H1 (cell line): Measurements from ENCODE around the gene GPC6. TPM values are rescaled to one million over a fixed set of nuclear protein-coding genes. Genes with fewer than 3 reads are reported as not detected.

Source experiments
- CTCF ChIA-PET: fragments of 300-600 bp; sonication (Branson Sonifier 250); formaldehyde crosslinking; loops from one replicate; lab custom pipeline; 2021; ENCODE audit not compliant: partially characterized antibody; lab: Charles Lee
- POLR2A ChIA-PET: fragments of 300-600 bp; sonication (Branson Sonifier 250); formaldehyde crosslinking; loops from one replicate; lab custom pipeline; 2021; ENCODE audit warnings: inconsistent platforms; ENCODE audit not compliant: partially characterized antibody; lab: Charles Lee
- DNase-seq, 2 experiments: peaks; one replicate each; pipeline versions ENCODE4 v3.0.0 to v3.0.0-alpha.2; 2010 to 2022; ENCODE audit warnings: low spot score in 2 of 2, low read depth in 1 of 2, mixed read lengths in 1 of 2
- FAIRE-seq: peaks from 2 replicates; lab custom pipeline; 2011; peaks lifted over from hg19 to GRCh38; lab: Jason Lieb, UNC
- H2AFZ ChIP-seq: 2 replicates; pipeline ENCODE4 v1.8.1; 2012; ENCODE audit warnings: low read length, inconsistent platforms
- H2AK5ac ChIP-seq: 2 replicates; pipeline ENCODE4 v1.6.1; 2013; ENCODE audit warnings: low read depth, low read length
- H2BK120ac ChIP-seq: replicated peaks from 2 replicates; pipeline ENCODE3; 2013; ENCODE audit warnings: low read depth, low read length, inconsistent platforms
- H2BK12ac ChIP-seq: 2 replicates; pipeline ENCODE4 v1.6.1; 2013; ENCODE audit warnings: low read depth, low read length
- H2BK15ac ChIP-seq: 2 replicates; pipeline ENCODE4 v1.6.1; 2013; ENCODE audit warnings: low read length
- H2BK20ac ChIP-seq: 2 replicates; pipeline ENCODE4 v1.6.1; 2013; ENCODE audit warnings: low read length
- H2BK5ac ChIP-seq: 2 replicates; pipeline ENCODE4 v1.6.1; 2013; ENCODE audit warnings: low read depth, low read length
- H3K14ac ChIP-seq: 2 replicates; pipeline ENCODE4 v1.6.1; 2013; ENCODE audit warnings: inconsistent platforms; ENCODE audit not compliant: insufficient read length
- H3K18ac ChIP-seq: 2 replicates; pipeline ENCODE4 v1.6.1; 2013; ENCODE audit warnings: low read length; ENCODE audit errors: extremely low read depth
- H3K23ac ChIP-seq: 2 replicates; pipeline ENCODE4 v1.6.1; 2013; ENCODE audit warnings: inconsistent platforms; ENCODE audit not compliant: insufficient read length
- H3K23me2 ChIP-seq: 2 replicates; pipeline ENCODE4 v1.6.1; 2013; ENCODE audit warnings: low read depth, low read length
- H3K27ac ChIP-seq: 2 replicates; pipeline ENCODE4 v1.6.1; 2011; ENCODE audit warnings: low read depth, low read length, inconsistent platforms
- H3K27me3 ChIP-seq, 4 experiments: replicated peaks in 1 of 4; 1 replicate in 1 of 4; 2 replicates in 3 of 4; pipeline versions ENCODE4 v1.6.1 to v1.8.1; 2011 to 2013; ENCODE audit warnings: low read length in 3 of 4, mild to moderate bottlenecking in 3 of 4, inconsistent platforms in 2 of 4, mixed read lengths in 2 of 4, moderate library complexity in 1 of 4; ENCODE audit not compliant: control insufficient read depth in 3 of 4, insufficient read depth in 3 of 4; ENCODE audit errors: extremely low read depth in 1 of 4
- H3K36me3 ChIP-seq, 4 experiments: 2 replicates each; pipeline versions ENCODE4 v1.6.1 to v1.8.1; 2011 to 2013; ENCODE audit warnings: mild to moderate bottlenecking in 4 of 4, low read length in 3 of 4, moderate library complexity in 2 of 4, control low read depth in 1 of 4, inconsistent platforms in 1 of 4; ENCODE audit not compliant: insufficient read depth in 4 of 4, control insufficient read depth in 2 of 4
- H3K4ac ChIP-seq: replicated peaks from 2 replicates; pipeline ENCODE3; 2013; ENCODE audit warnings: low read length, low read depth, mixed read lengths, inconsistent platforms; ENCODE audit not compliant: insufficient read length
- H3K4me1 ChIP-seq, 4 experiments: replicated peaks in 1 of 4; 1 replicate in 1 of 4; 2 replicates in 3 of 4; pipeline versions ENCODE4 v1.6.1 to v1.8.1; 2011 to 2013; ENCODE audit warnings: low read length in 3 of 4, inconsistent platforms in 2 of 4, mixed read lengths in 1 of 4; ENCODE audit not compliant: insufficient read depth in 4 of 4, control insufficient read depth in 3 of 4
- H3K4me2 ChIP-seq, 2 experiments: 2 replicates each; pipeline versions ENCODE4 v1.6.1 to v1.8.1; 2011 to 2013; ENCODE audit warnings: low read depth in 2 of 2, low read length in 2 of 2, control low read depth in 1 of 2, inconsistent platforms in 1 of 2, mild to moderate bottlenecking in 1 of 2; ENCODE audit not compliant: insufficient read depth in 1 of 2
- H3K4me3 ChIP-seq, 4 experiments: fragments of 200-600, 300-600 bp in 1 of 4; sonication (generic), shearing (Covaris generic), sonication (Bioruptor Twin) in 1 of 4; 2 replicates each; pipeline versions ENCODE4 v1.5.1 to v1.8.1; 2011 to 2016; ENCODE audit warnings: low read length in 4 of 4, low read depth in 3 of 4, control low read depth in 2 of 4, inconsistent platforms in 2 of 4, mild to moderate bottlenecking in 2 of 4, mixed read lengths in 1 of 4, moderate library complexity in 1 of 4; ENCODE audit not compliant: insufficient read depth in 2 of 4; ENCODE audit errors: extremely low read depth in 1 of 4
- H3K56ac ChIP-seq: replicated peaks from 2 replicates; pipeline ENCODE3; 2013; ENCODE audit warnings: low read depth, mild to moderate bottlenecking, mixed read lengths, low read length, inconsistent platforms; ENCODE audit not compliant: insufficient read length
- H3K79me1 ChIP-seq: 2 replicates; pipeline ENCODE4 v1.6.1; 2013; ENCODE audit warnings: low read depth, low read length, control low read depth
- H3K79me2 ChIP-seq, 2 experiments: 2 replicates each; pipeline versions ENCODE4 v1.6.1 to v1.8.1; 2012 to 2013; ENCODE audit warnings: low read length in 2 of 2, mild to moderate bottlenecking in 2 of 2, inconsistent platforms in 1 of 2; ENCODE audit not compliant: insufficient read depth in 2 of 2, control insufficient read depth in 1 of 2
- H3K9ac ChIP-seq, 4 experiments: replicated peaks in 1 of 4; 1 replicate in 1 of 4; 2 replicates in 3 of 4; pipeline versions ENCODE4 v1.6.1 to v1.8.1; 2011 to 2013; ENCODE audit warnings: low read depth in 3 of 4, low read length in 3 of 4, control low read depth in 2 of 4, mild to moderate bottlenecking in 2 of 4, moderate library complexity in 2 of 4, inconsistent platforms in 1 of 4; ENCODE audit errors: extremely low read depth in 1 of 4
- H3K9me3 ChIP-seq, 2 experiments: 2 replicates each; pipeline versions ENCODE4 v1.6.1 to v1.8.1; 2012 to 2013; ENCODE audit warnings: mild to moderate bottlenecking in 2 of 2, moderate library complexity in 2 of 2, control low read depth in 1 of 2, inconsistent platforms in 1 of 2, low read depth in 1 of 2, low read length in 1 of 2, mixed read lengths in 1 of 2; ENCODE audit not compliant: insufficient read depth in 2 of 2
- H4K20me1 ChIP-seq, 2 experiments: replicated peaks in 1 of 2; 2 replicates each; pipeline versions ENCODE3 to v1.8.1; 2011 to 2013; ENCODE audit warnings: inconsistent platforms in 2 of 2, low read length in 2 of 2, mild to moderate bottlenecking in 1 of 2; ENCODE audit not compliant: insufficient read depth in 2 of 2, control insufficient read depth in 1 of 2
- H4K5ac ChIP-seq: 2 replicates; pipeline ENCODE4 v1.6.1; 2013; ENCODE audit warnings: low read length, low read depth, mixed read lengths, inconsistent platforms; ENCODE audit not compliant: insufficient read length
- H4K8ac ChIP-seq: 2 replicates; pipeline ENCODE4 v1.8.0; 2013; ENCODE audit warnings: mild to moderate bottlenecking, moderate library complexity, low read length, inconsistent platforms; ENCODE audit not compliant: insufficient read depth; ENCODE audit errors: extremely low read depth
- H4K91ac ChIP-seq: replicated peaks from 2 replicates; pipeline ENCODE3; 2013; ENCODE audit warnings: low read length, mixed read lengths, inconsistent platforms; ENCODE audit not compliant: insufficient read length
- ATF2 ChIP-seq: IDR thresholded peaks from 2 replicates; pipeline ENCODE4 v1.6.1; 2012; ENCODE audit warnings: low read length, inconsistent platforms
- CBX5 ChIP-seq: fragments of 300-800, 300-1000 bp; sonication (generic); IDR thresholded peaks from 2 replicates; pipeline ENCODE4 v1.7.1; 2016; ENCODE audit warnings: antibody characterized with exemption, low read length, low read depth
- CEBPB ChIP-seq: IDR thresholded peaks from 2 replicates; pipeline ENCODE4 v1.6.1; 2012; ENCODE audit warnings: low read depth, low read length
- CHD2 ChIP-seq: IDR thresholded peaks from 2 replicates; pipeline ENCODE4 v1.6.1; 2012; ENCODE audit warnings: low read length, improper control_type of control experiment
- CREB1 ChIP-seq: IDR thresholded peaks from 2 replicates; pipeline ENCODE4 v1.6.1; 2012; ENCODE audit warnings: inconsistent platforms
- E2F6 ChIP-seq: IDR thresholded peaks from 2 replicates; pipeline ENCODE4 v1.6.1; 2012; ENCODE audit warnings: inconsistent platforms
- EP300 ChIP-seq, 2 experiments: IDR thresholded peaks; 1 replicate in 1 of 2; 2 replicates in 1 of 2; pipeline ENCODE4 v1.6.1; 2011 to 2012; ENCODE audit warnings: low read depth in 2 of 2, low read length in 2 of 2, mild to moderate bottlenecking in 2 of 2, borderline replicate concordance in 1 of 2, inconsistent platforms in 1 of 2, moderate library complexity in 1 of 2
- GABPA ChIP-seq: IDR thresholded peaks from 2 replicates; pipeline ENCODE4 v1.6.1; 2011; ENCODE audit warnings: mild to moderate bottlenecking, low read length, moderate library complexity, borderline replicate concordance; ENCODE audit not compliant: insufficient read depth
- RFX5 ChIP-seq: IDR thresholded peaks from 2 replicates; pipeline ENCODE4 v1.6.1; 2011; ENCODE audit warnings: low read depth, low read length, improper control_type of control experiment, borderline replicate concordance
- SP1 ChIP-seq: IDR thresholded peaks from 2 replicates; pipeline ENCODE4 v1.6.1; 2011; ENCODE audit warnings: low read depth, low read length
- SUZ12 ChIP-seq: fragments of 200-600 bp; sonication (generic); IDR thresholded peaks from 2 replicates; pipeline ENCODE4 v1.6.1; 2012; ENCODE audit warnings: mild to moderate bottlenecking, inconsistent platforms, low read length, moderate library complexity, mixed read lengths
- TAF7 ChIP-seq: optimal IDR thresholded peaks from 2 replicates; pipeline ENCODE3; 2011; ENCODE audit warnings: low read depth, mild to moderate bottlenecking, inconsistent platforms, low read length, moderate library complexity, borderline replicate concordance
- TEAD4 ChIP-seq: IDR thresholded peaks from 2 replicates; pipeline ENCODE4 v1.6.1; 2012; ENCODE audit warnings: low read depth, low read length, inconsistent platforms, mixed read lengths
- WGBS, 2 experiments: shearing (Covaris generic) in 1 of 2; methylation state at CpG; one replicate each; pipeline versions ENCODE4 v1.1.6 to v1.1.7; 2013 to 2015; ENCODE audit warnings: low lambda C conversion rate in 2 of 2, mixed read lengths in 2 of 2, inconsistent platforms in 1 of 2, low coverage in 1 of 2, missing lambda C conversion rate in 1 of 2; ENCODE audit not compliant: insufficient replicate concordance in 2 of 2, insufficient coverage in 1 of 2, insufficient read length in 1 of 2; ENCODE audit errors: extremely low coverage in 1 of 2, missing lambda C conversion rate in 1 of 2; 5-methylcytosine and 5-hydroxymethylcytosine counted together
- polyA plus RNA-seq, 7 experiments: library from polyadenylated mRNA; depleted of rRNA in 3 of 7; stranded (reverse) in 5 of 7; unstranded in 2 of 7; fragments of >200 nt in 5 of 7; fragments of 200-250 nt in 2 of 7; gene quantifications; 1 replicate in 5 of 7; 2 replicates in 1 of 7; 4 replicates in 1 of 7; pipeline versions ENCODE4 v1.2.1 to v1.2.3, GENCODE V29; 2011 to 2013; ENCODE audit warnings: missing spikeins in 2 of 7, mixed read lengths in 2 of 7
- total RNA-seq: library from RNA; stranded (reverse); fragmentation: NEBNext Ultra II Directional; extraction: Animal tissue kit (Norgen Biotek cat#: 25700); gene quantifications from 2 replicates; pipeline ENCODE4 v1.2.1, GENCODE V29; 2021

The GPC6 gene
- total and polyA plus RNA-seq, 2 of the 8 experiments (the other 6 are each of a cell fraction or from before 2014, with no cell fraction given): 5.4 to 12.0 TPM

- 80% methylated on average over 3 of the region's 3 CpGs; no CpG with 5 or more reads in 1 of the 2 experiments for WGBS, 2 experiments
- no peak for FAIRE-seq
- no peaks in the 10 kb centered on the region for H3K36me3 ChIP-seq
- H4K91ac ChIP-seq: no peak overlapping the region
- H2BK12ac ChIP-seq: no peak overlapping the region
- H3K27me3 ChIP-seq: no peaks in the 10 kb centered on the region
- H3K18ac ChIP-seq: no peak overlapping the region
- no peak overlapping the region for H3K4me2 ChIP-seq
- no peak overlapping the region for H2BK15ac ChIP-seq
- H4K20me1 ChIP-seq: no peaks in the 10 kb centered on the region
- no peak overlapping the region for H2AK5ac ChIP-seq
- no peak overlapping the region for H3K9ac ChIP-seq
- H2BK20ac ChIP-seq: no peak overlapping the region
- no peak for DNase-seq
- no peak overlapping the region for H2BK5ac ChIP-seq
- POLR2A ChIA-PET: no interaction called here
- no peak overlapping the region for H4K5ac ChIP-seq
- H3K56ac ChIP-seq: no peak overlapping the region
- H3K9me3 ChIP-seq: no peaks in the 10 kb centered on the region
- peaks cover 0 to 5% (median 0%) of the 10 kb centered on the region in 4 experiments; a peak in 1 of 7 replicates for H3K4me1 ChIP-seq
- H3K23me2 ChIP-seq: no peaks in the 10 kb centered on the region
- no peak overlapping the region for H2AFZ ChIP-seq
- CTCF ChIA-PET: no interaction called here
- no peaks in the 10 kb centered on the region for H3K79me1 ChIP-seq
- H3K4ac ChIP-seq: no peak overlapping the region
- no peaks in the 10 kb centered on the region for H3K79me2 ChIP-seq
- H4K8ac ChIP-seq: no peak overlapping the region
- H3K23ac ChIP-seq: no peak overlapping the region
- no peak overlapping the region for H3K14ac ChIP-seq
- no peak overlapping the region for H2BK120ac ChIP-seq
- no peak overlapping the region for H3K4me3 ChIP-seq
- no peak overlapping the region for H3K27ac ChIP-seq
- TF ChIP-seq CEBPB (no peak), TEAD4 (no peak), GABPA (no peak), CHD2 (no peak), CREB1 (no peak), SUZ12 (no peak), EP300 (IDR thresholded peaks at IDR 0.05; ENCODE audit: borderline replicate concordance in 1 of 2, low read depth in 2 of 2, low read length in 2 of 2) (no peak), TAF7 (no peak), CBX5 (no peak), ATF2 (no peak), SP1 (no peak), RFX5 (no peak), E2F6 (no peak)
These were observed 542.5 kb downstream of the GPC6 start for GRCh38 chr13:93769101-93769500.
